H1 (cell line): ENCODE data around the gene KIAA1755. TPM values are rescaled to one million over a fixed set of nuclear protein-coding genes. Genes with fewer than 3 reads are reported as not detected.
A peak's percentile ranks its signal among the peaks of the same experiment; 100 is the strongest.

ENCODE experiments used
- CTCF ChIA-PET: fragments of 300-600 bp; sonication (Branson Sonifier 250); formaldehyde crosslinking; loops from one replicate; lab custom pipeline; 2021; ENCODE audit not compliant: partially characterized antibody; lab: Charles Lee
- POLR2A ChIA-PET: fragments of 300-600 bp; sonication (Branson Sonifier 250); formaldehyde crosslinking; loops from one replicate; lab custom pipeline; 2021; ENCODE audit warnings: inconsistent platforms; ENCODE audit not compliant: partially characterized antibody; lab: Charles Lee
- DNase-seq, 2 experiments: peaks; one replicate each; pipeline versions ENCODE4 v3.0.0 to v3.0.0-alpha.2; 2010 to 2022; ENCODE audit warnings: low spot score in 2 of 2, low read depth in 1 of 2, mixed read lengths in 1 of 2
- FAIRE-seq: peaks from 2 replicates; lab custom pipeline; 2011; peaks lifted over from hg19 to GRCh38; lab: Jason Lieb, UNC
- H2AFZ ChIP-seq: 2 replicates; pipeline ENCODE4 v1.8.1; 2012; ENCODE audit warnings: low read length, inconsistent platforms
- H2AK5ac ChIP-seq: 2 replicates; pipeline ENCODE4 v1.6.1; 2013; ENCODE audit warnings: low read depth, low read length
- H2BK120ac ChIP-seq: replicated peaks from 2 replicates; pipeline ENCODE3; 2013; ENCODE audit warnings: low read depth, low read length, inconsistent platforms
- H2BK12ac ChIP-seq: 2 replicates; pipeline ENCODE4 v1.6.1; 2013; ENCODE audit warnings: low read depth, low read length
- H2BK15ac ChIP-seq: 2 replicates; pipeline ENCODE4 v1.6.1; 2013; ENCODE audit warnings: low read length
- H2BK20ac ChIP-seq: 2 replicates; pipeline ENCODE4 v1.6.1; 2013; ENCODE audit warnings: low read length
- H2BK5ac ChIP-seq: 2 replicates; pipeline ENCODE4 v1.6.1; 2013; ENCODE audit warnings: low read depth, low read length
- H3K14ac ChIP-seq: 2 replicates; pipeline ENCODE4 v1.6.1; 2013; ENCODE audit warnings: inconsistent platforms; ENCODE audit not compliant: insufficient read length
- H3K18ac ChIP-seq: 2 replicates; pipeline ENCODE4 v1.6.1; 2013; ENCODE audit warnings: low read length; ENCODE audit errors: extremely low read depth
- H3K23ac ChIP-seq: 2 replicates; pipeline ENCODE4 v1.6.1; 2013; ENCODE audit warnings: inconsistent platforms; ENCODE audit not compliant: insufficient read length
- H3K23me2 ChIP-seq: 2 replicates; pipeline ENCODE4 v1.6.1; 2013; ENCODE audit warnings: low read depth, low read length
- H3K27ac ChIP-seq: 2 replicates; pipeline ENCODE4 v1.6.1; 2011; ENCODE audit warnings: low read depth, low read length, inconsistent platforms
- H3K27me3 ChIP-seq, 4 experiments: replicated peaks in 1 of 4; 1 replicate in 1 of 4; 2 replicates in 3 of 4; pipeline versions ENCODE4 v1.6.1 to v1.8.1; 2011 to 2013; ENCODE audit warnings: low read length in 3 of 4, mild to moderate bottlenecking in 3 of 4, inconsistent platforms in 2 of 4, mixed read lengths in 2 of 4, moderate library complexity in 1 of 4; ENCODE audit not compliant: control insufficient read depth in 3 of 4, insufficient read depth in 3 of 4; ENCODE audit errors: extremely low read depth in 1 of 4
- H3K36me3 ChIP-seq, 4 experiments: 2 replicates each; pipeline versions ENCODE4 v1.6.1 to v1.8.1; 2011 to 2013; ENCODE audit warnings: mild to moderate bottlenecking in 4 of 4, low read length in 3 of 4, moderate library complexity in 2 of 4, control low read depth in 1 of 4, inconsistent platforms in 1 of 4; ENCODE audit not compliant: insufficient read depth in 4 of 4, control insufficient read depth in 2 of 4
- H3K4ac ChIP-seq: replicated peaks from 2 replicates; pipeline ENCODE3; 2013; ENCODE audit warnings: low read length, low read depth, mixed read lengths, inconsistent platforms; ENCODE audit not compliant: insufficient read length
- H3K4me1 ChIP-seq, 4 experiments: replicated peaks in 1 of 4; 1 replicate in 1 of 4; 2 replicates in 3 of 4; pipeline versions ENCODE4 v1.6.1 to v1.8.1; 2011 to 2013; ENCODE audit warnings: low read length in 3 of 4, inconsistent platforms in 2 of 4, mixed read lengths in 1 of 4; ENCODE audit not compliant: insufficient read depth in 4 of 4, control insufficient read depth in 3 of 4
- H3K4me2 ChIP-seq, 2 experiments: 2 replicates each; pipeline versions ENCODE4 v1.6.1 to v1.8.1; 2011 to 2013; ENCODE audit warnings: low read depth in 2 of 2, low read length in 2 of 2, control low read depth in 1 of 2, inconsistent platforms in 1 of 2, mild to moderate bottlenecking in 1 of 2; ENCODE audit not compliant: insufficient read depth in 1 of 2
- H3K4me3 ChIP-seq, 4 experiments: fragments of 200-600, 300-600 bp in 1 of 4; sonication (generic), shearing (Covaris generic), sonication (Bioruptor Twin) in 1 of 4; 2 replicates each; pipeline versions ENCODE4 v1.5.1 to v1.8.1; 2011 to 2016; ENCODE audit warnings: low read length in 4 of 4, low read depth in 3 of 4, control low read depth in 2 of 4, inconsistent platforms in 2 of 4, mild to moderate bottlenecking in 2 of 4, mixed read lengths in 1 of 4, moderate library complexity in 1 of 4; ENCODE audit not compliant: insufficient read depth in 2 of 4; ENCODE audit errors: extremely low read depth in 1 of 4
- H3K56ac ChIP-seq: replicated peaks from 2 replicates; pipeline ENCODE3; 2013; ENCODE audit warnings: low read depth, mild to moderate bottlenecking, mixed read lengths, low read length, inconsistent platforms; ENCODE audit not compliant: insufficient read length
- H3K79me1 ChIP-seq: 2 replicates; pipeline ENCODE4 v1.6.1; 2013; ENCODE audit warnings: low read depth, low read length, control low read depth
- H3K79me2 ChIP-seq, 2 experiments: 2 replicates each; pipeline versions ENCODE4 v1.6.1 to v1.8.1; 2012 to 2013; ENCODE audit warnings: low read length in 2 of 2, mild to moderate bottlenecking in 2 of 2, inconsistent platforms in 1 of 2; ENCODE audit not compliant: insufficient read depth in 2 of 2, control insufficient read depth in 1 of 2
- H3K9ac ChIP-seq, 4 experiments: replicated peaks in 1 of 4; 1 replicate in 1 of 4; 2 replicates in 3 of 4; pipeline versions ENCODE4 v1.6.1 to v1.8.1; 2011 to 2013; ENCODE audit warnings: low read depth in 3 of 4, low read length in 3 of 4, control low read depth in 2 of 4, mild to moderate bottlenecking in 2 of 4, moderate library complexity in 2 of 4, inconsistent platforms in 1 of 4; ENCODE audit errors: extremely low read depth in 1 of 4
- H3K9me3 ChIP-seq, 2 experiments: 2 replicates each; pipeline versions ENCODE4 v1.6.1 to v1.8.1; 2012 to 2013; ENCODE audit warnings: mild to moderate bottlenecking in 2 of 2, moderate library complexity in 2 of 2, control low read depth in 1 of 2, inconsistent platforms in 1 of 2, low read depth in 1 of 2, low read length in 1 of 2, mixed read lengths in 1 of 2; ENCODE audit not compliant: insufficient read depth in 2 of 2
- H4K20me1 ChIP-seq, 2 experiments: replicated peaks in 1 of 2; 2 replicates each; pipeline versions ENCODE3 to v1.8.1; 2011 to 2013; ENCODE audit warnings: inconsistent platforms in 2 of 2, low read length in 2 of 2, mild to moderate bottlenecking in 1 of 2; ENCODE audit not compliant: insufficient read depth in 2 of 2, control insufficient read depth in 1 of 2
- H4K5ac ChIP-seq: 2 replicates; pipeline ENCODE4 v1.6.1; 2013; ENCODE audit warnings: low read length, low read depth, mixed read lengths, inconsistent platforms; ENCODE audit not compliant: insufficient read length
- H4K8ac ChIP-seq: 2 replicates; pipeline ENCODE4 v1.8.0; 2013; ENCODE audit warnings: mild to moderate bottlenecking, moderate library complexity, low read length, inconsistent platforms; ENCODE audit not compliant: insufficient read depth; ENCODE audit errors: extremely low read depth
- H4K91ac ChIP-seq: replicated peaks from 2 replicates; pipeline ENCODE3; 2013; ENCODE audit warnings: low read length, mixed read lengths, inconsistent platforms; ENCODE audit not compliant: insufficient read length
- ATF2 ChIP-seq: IDR thresholded peaks from 2 replicates; pipeline ENCODE4 v1.6.1; 2012; ENCODE audit warnings: low read length, inconsistent platforms
- BACH1 ChIP-seq: IDR thresholded peaks from 2 replicates; pipeline ENCODE4 v1.6.1; 2012; ENCODE audit warnings: low read length, improper control_type of control experiment
- BRCA1 ChIP-seq: IDR thresholded peaks from 2 replicates; pipeline ENCODE4 v1.6.1; 2012; ENCODE audit warnings: low read depth, low read length, improper control_type of control experiment
- HDAC6 ChIP-seq: IDR thresholded peaks from one replicate; pipeline ENCODE4 v1.7.1; 2012; ENCODE audit warnings: low read depth, mild to moderate bottlenecking, inconsistent platforms, low read length, moderate library complexity
- RNF2 ChIP-seq: fragments of 200-900, 300-1000 bp; sonication (generic); IDR thresholded peaks from 2 replicates; pipeline ENCODE4 v1.7.1; 2016; ENCODE audit warnings: borderline replicate concordance, low read depth, mild to moderate bottlenecking, antibody characterized with exemption, low read length; ENCODE audit not compliant: poor library complexity, severe bottlenecking; ENCODE audit errors: missing control alignments
- SUZ12 ChIP-seq: fragments of 200-600 bp; sonication (generic); IDR thresholded peaks from 2 replicates; pipeline ENCODE4 v1.6.1; 2012; ENCODE audit warnings: mild to moderate bottlenecking, inconsistent platforms, low read length, moderate library complexity, mixed read lengths
- WGBS, 2 experiments: shearing (Covaris generic) in 1 of 2; methylation state at CpG; one replicate each; pipeline versions ENCODE4 v1.1.6 to v1.1.7; 2013 to 2015; ENCODE audit warnings: low lambda C conversion rate in 2 of 2, mixed read lengths in 2 of 2, inconsistent platforms in 1 of 2, low coverage in 1 of 2, missing lambda C conversion rate in 1 of 2; ENCODE audit not compliant: insufficient replicate concordance in 2 of 2, insufficient coverage in 1 of 2, insufficient read length in 1 of 2; ENCODE audit errors: extremely low coverage in 1 of 2, missing lambda C conversion rate in 1 of 2; 5-methylcytosine and 5-hydroxymethylcytosine counted together
- polyA plus RNA-seq, 7 experiments: library from polyadenylated mRNA; depleted of rRNA in 3 of 7; stranded (reverse) in 5 of 7; unstranded in 2 of 7; fragments of >200 nt in 5 of 7; fragments of 200-250 nt in 2 of 7; gene quantifications; 1 replicate in 5 of 7; 2 replicates in 1 of 7; 4 replicates in 1 of 7; pipeline versions ENCODE4 v1.2.1 to v1.2.3, GENCODE V29; 2011 to 2013; ENCODE audit warnings: missing spikeins in 2 of 7, mixed read lengths in 2 of 7
- total RNA-seq: library from RNA; stranded (reverse); fragmentation: NEBNext Ultra II Directional; extraction: Animal tissue kit (Norgen Biotek cat#: 25700); gene quantifications from 2 replicates; pipeline ENCODE4 v1.2.1, GENCODE V29; 2021
- TF ChIP-seq, protein P1 (sequence below): IDR thresholded peaks from 2 replicates; pipeline ENCODE4 v1.6.1; 2012; ENCODE audit warnings: inconsistent platforms

KIAA1755 gene
- total and polyA plus RNA-seq, 2 of the 8 experiments (the other 6 are each of a cell fraction or from before 2014, with no cell fraction given): 0.23 TPM; not detected in 1

- FAIRE-seq: peak; percentile 66
- TF ChIP-seq HDAC6 (no peak), SUZ12 (no peak), ATF2 (0 out of 2 replicates have a peak, but pooled peaks have one; percentile 17), RNF2 (no peak), BRCA1 (no peak), BACH1 (peak; percentile 63; the same call in 1 of the 2 replicates)
- TF ChIP-seq, protein P1, sequence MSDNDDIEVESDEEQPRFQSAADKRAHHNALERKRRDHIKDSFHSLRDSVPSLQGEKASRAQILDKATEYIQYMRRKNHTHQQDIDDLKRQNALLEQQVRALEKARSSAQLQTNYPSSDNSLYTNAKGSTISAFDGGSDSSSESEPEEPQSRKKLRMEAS: 0 out of 2 replicates have a peak, but pooled peaks have one; percentile 23
Observed at GRCh38 chr20:38290829-38291814, 30.6 kb upstream of the KIAA1755 start.

More at GRCh38 chr20:38290829-38291814, 30.6 kb upstream of the KIAA1755 start:
- H3K4me1 ChIP-seq: peaks cover 0 to 4% (median 3%) of the 10 kb centered on the region in 4 experiments; a peak in 3 of 7 replicates
- no peak overlapping the region for H3K4me2 ChIP-seq
- H2BK20ac ChIP-seq: no peak overlapping the region
- 60% methylated on average over 21 of the region's 21 CpGs; no CpG with 5 or more reads in 1 of the 2 experiments for WGBS, 2 experiments
- no peak overlapping the region for H3K4me3 ChIP-seq
- H3K23me2 ChIP-seq: no peaks in the 10 kb centered on the region
- no peak overlapping the region for H2AK5ac ChIP-seq
- no peak overlapping the region for H4K5ac ChIP-seq
- no peak overlapping the region for H2BK15ac ChIP-seq
- ChIA-PET CTCF (interaction anchor here (0.9 to 2.6 kb wide), 21 partner anchors 9 to 234 kb away, joined by 3 to 14 read pairs (median 4); partner anchors contain the start of gene BPI), POLR2A (interaction anchor here (0.9 kb wide), 1 partner anchor 39 kb away, joined by 3 read pairs; no protein-coding TSS in a partner anchor)
- DNase-seq: peak; percentile 49 to 74
- H3K18ac ChIP-seq: no peak overlapping the region
- H3K14ac ChIP-seq: no peak overlapping the region
- H3K79me1 ChIP-seq: no peaks in the 10 kb centered on the region
- H2BK5ac ChIP-seq: no peak overlapping the region
- H3K4ac ChIP-seq: no peak overlapping the region
- H4K91ac ChIP-seq: no peak overlapping the region
- no peaks in the 10 kb centered on the region for H3K27me3 ChIP-seq
- H3K27ac ChIP-seq: no peak overlapping the region
- no peak overlapping the region for H3K56ac ChIP-seq
- H4K8ac ChIP-seq: peak overlapping the region; percentile 62; the same call in 1 of the 2 replicates
- H3K23ac ChIP-seq: no peak overlapping the region
- no peak overlapping the region for H2BK120ac ChIP-seq
- no peak overlapping the region for H2BK12ac ChIP-seq
- no peaks in the 10 kb centered on the region for H3K79me2 ChIP-seq
- H2AFZ ChIP-seq: peak overlapping the region; percentile 37; the same call in 1 of the 2 replicates
- no peaks in the 10 kb centered on the region for H3K9me3 ChIP-seq
- no peaks in the 10 kb centered on the region for H4K20me1 ChIP-seq
- no peak overlapping the region for H3K9ac ChIP-seq
- H3K36me3 ChIP-seq: no peaks in the 10 kb centered on the region
